Lower leg skin (tissue), 3 donors: ENCODE results near the gene OR10AD1.

Source experiments
- CTCF ChIP-seq, 3 donors: fragments of 450-650 bp; IDR thresholded peaks; one replicate each; pipeline ENCODE4 v1.5.1; 2016; ENCODE audit warnings: antibody characterized with exemption in 3 of 3, mild to moderate bottlenecking in 3 of 3, moderate library complexity in 2 of 3
- POLR2A ChIP-seq, 2 donors: fragments of 450-650 bp; IDR thresholded peaks; one replicate each; pipeline ENCODE4 v1.6.1; 2016 to 2017; ENCODE audit warnings: antibody characterized with exemption in 2 of 2, mild to moderate bottlenecking in 1 of 2, moderate library complexity in 1 of 2

GRCh38 chr12:48192861-48193260 lies 10.2 kb downstream of the OR10AD1 start:
- TF ChIP-seq CTCF (IDR thresholded peaks at IDR 0.05) (no peak), POLR2A (IDR thresholded peaks at IDR 0.05) (no peak)
